Spinal cord (tissue), 10 donors: Measurements from ENCODE around the gene ACSBG1. TPM values are rescaled to one million over a fixed set of nuclear protein-coding genes. Genes with fewer than 3 reads are reported as not detected.

Experiments used
- DNase-seq, 6 donors: peaks; one replicate each; pipeline versions ENCODE4 v3.0.0 to v3.0.0-alpha.2; 2013 to 2015; ENCODE audit warnings: low spot score in 6 of 6, low read depth in 4 of 6
- H3K27ac ChIP-seq: one replicate; pipeline ENCODE4 v1.5.1; 2013; ENCODE audit warnings: low read depth, low read length, control low read depth
- H3K27me3 ChIP-seq: one replicate; pipeline ENCODE4 v1.6.1; 2013; ENCODE audit warnings: low read length; ENCODE audit not compliant: control insufficient read depth, insufficient read depth
- H3K36me3 ChIP-seq: one replicate; pipeline ENCODE4 v1.6.1; 2013; ENCODE audit warnings: low read length; ENCODE audit not compliant: control insufficient read depth, insufficient read depth
- H3K4me1 ChIP-seq: one replicate; pipeline ENCODE4 v1.6.1; 2013; ENCODE audit warnings: low read length; ENCODE audit not compliant: control insufficient read depth, insufficient read depth
- H3K4me3 ChIP-seq: one replicate; pipeline ENCODE4 v1.5.1; 2013; ENCODE audit warnings: low read depth, low read length, control low read depth
- H3K9me3 ChIP-seq: one replicate; pipeline ENCODE4 v1.6.1; 2013; ENCODE audit warnings: low read length; ENCODE audit not compliant: control insufficient read depth, insufficient read depth
- WGBS: methylation state at CpG from one replicate; pipeline ENCODE4 v1.1.5; 2013; ENCODE audit warnings: missing lambda C conversion rate; ENCODE audit not compliant: insufficient coverage; 5-methylcytosine and 5-hydroxymethylcytosine counted together
- polyA plus RNA-seq, 2 donors: library from polyadenylated mRNA; unstranded; fragments of 120-200 nt; gene quantifications; one replicate each; pipeline ENCODE4 v1.2.1, GENCODE V29; 2013; ENCODE audit not compliant: insufficient read length in 2 of 2
- total RNA-seq, 2 donors: library from RNA; depleted of rRNA in 1 of 2; stranded (reverse); fragments of 120-200 nt in 1 of 2; fragments of >200 nt in 1 of 2; gene quantifications; one replicate each; pipeline versions ENCODE4 v1.2.3 to v1.2.4, GENCODE V29; 2013 to 2014
- donor health status: healthy.

Gene ACSBG1
- total and polyA plus RNA-seq, 4 donors = 11.6 to 44.2 (median 43.2) TPM

DNA sequence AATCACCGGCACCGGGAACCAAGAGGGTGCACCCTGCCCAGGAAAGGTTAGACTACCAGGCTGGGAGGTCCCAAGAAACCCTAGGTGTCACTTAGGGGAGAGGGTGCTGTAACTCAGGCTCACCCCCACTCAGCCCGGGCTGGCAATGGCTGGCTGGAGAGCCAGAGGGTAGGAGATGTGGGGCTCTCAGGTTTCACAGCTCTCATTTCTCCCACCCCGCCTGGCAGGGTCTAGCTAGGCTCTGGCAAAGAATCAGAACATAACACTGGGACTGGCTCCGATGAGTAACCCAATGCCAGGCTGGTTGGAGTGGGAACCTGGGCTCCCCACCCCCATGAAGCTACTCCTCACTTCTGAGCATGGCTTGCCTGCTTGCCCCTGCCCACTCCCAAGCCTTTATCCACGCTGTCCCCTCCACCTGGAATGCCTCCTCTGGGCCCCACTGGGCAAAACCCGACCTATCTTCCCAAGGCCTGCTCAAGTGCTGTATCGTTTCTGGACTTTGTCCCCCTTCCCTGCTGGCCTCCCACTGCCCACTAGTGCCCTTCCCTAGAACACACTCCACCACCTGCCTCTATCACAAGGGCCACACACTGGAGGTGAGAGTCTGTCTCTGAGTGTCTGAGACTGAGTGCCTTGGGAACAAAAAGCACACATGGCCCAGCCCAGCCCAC, 105.2 kb downstream of the ACSBG1 start:
- H3K4me1 ChIP-seq = peaks cover 27% of the 10 kb centered on the region
- 67% methylated on average over 7 of the region's 8 CpGs for WGBS
- H3K9me3 ChIP-seq = no peaks in the 10 kb centered on the region
- H3K36me3 ChIP-seq = peaks cover under 1% of the 10 kb centered on the region
- no peak overlapping the region for H3K27ac ChIP-seq
- no peak overlapping the region for H3K4me3 ChIP-seq
- no peaks in the 10 kb centered on the region for H3K27me3 ChIP-seq
- peak in 2 of 6 donors; percentile 5 to 62 for DNase-seq

DNA sequence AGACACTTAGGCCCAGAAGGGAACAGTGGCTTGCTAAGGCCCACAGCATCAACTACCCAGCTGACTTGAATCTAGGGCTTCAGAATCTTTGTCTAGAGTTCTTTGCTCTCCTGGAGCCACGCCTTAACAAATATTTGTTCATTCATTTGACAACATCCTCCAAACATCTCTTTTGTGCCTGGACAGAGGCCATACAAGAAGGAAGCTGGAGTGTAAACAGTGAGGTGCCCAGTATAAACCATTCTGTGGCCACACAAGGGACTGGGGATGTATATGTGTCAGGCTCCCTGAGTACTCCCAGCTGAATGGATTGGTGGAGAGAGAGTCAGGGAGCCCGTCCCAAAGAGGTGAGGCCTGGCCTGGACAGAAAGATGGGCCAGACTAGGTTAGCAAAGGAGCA, 106.5 kb downstream of the ACSBG1 start:
- Histone ChIP-seq H3K4me3 (no peak overlapping the region), H3K36me3 (peaks cover 8% of the 10 kb centered on the region), H3K27me3 (no peaks in the 10 kb centered on the region), H3K27ac (no peak overlapping the region), H3K4me1 (peaks cover 27% of the 10 kb centered on the region), H3K9me3 (no peaks in the 10 kb centered on the region)
- no peak for DNase-seq
- 100% methylated on average over 1 of the region's 2 CpGs for WGBS

DNA sequence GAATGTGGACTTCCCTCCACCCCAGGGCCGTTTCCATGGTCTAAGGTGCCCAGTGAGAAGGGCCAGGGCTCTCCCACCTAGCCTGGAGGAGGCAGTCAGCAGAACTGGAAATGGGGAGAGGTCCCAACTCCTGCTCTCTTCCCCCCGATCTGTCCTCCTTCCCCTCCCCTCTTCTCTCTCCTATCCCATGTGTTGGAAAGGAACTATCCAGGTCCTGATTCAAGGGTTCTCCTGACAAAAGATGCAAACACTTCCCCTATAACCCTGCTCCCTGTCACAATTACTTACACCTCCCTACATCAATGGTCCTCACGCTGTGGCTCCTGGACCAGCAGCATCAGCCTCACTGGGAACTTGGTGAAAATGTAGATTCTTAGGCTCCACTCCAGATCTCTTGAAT, 109.1 kb downstream of the ACSBG1 start:
- WGBS = 100% methylated on average over 1 of the region's 3 CpGs
- Histone ChIP-seq H3K27ac (no peak overlapping the region), H3K9me3 (no peaks in the 10 kb centered on the region), H3K36me3 (peaks cover 14% of the 10 kb centered on the region), H3K27me3 (no peaks in the 10 kb centered on the region), H3K4me1 (peaks cover 8% of the 10 kb centered on the region), H3K4me3 (no peak overlapping the region)
- DNase-seq = no peak

DNA sequence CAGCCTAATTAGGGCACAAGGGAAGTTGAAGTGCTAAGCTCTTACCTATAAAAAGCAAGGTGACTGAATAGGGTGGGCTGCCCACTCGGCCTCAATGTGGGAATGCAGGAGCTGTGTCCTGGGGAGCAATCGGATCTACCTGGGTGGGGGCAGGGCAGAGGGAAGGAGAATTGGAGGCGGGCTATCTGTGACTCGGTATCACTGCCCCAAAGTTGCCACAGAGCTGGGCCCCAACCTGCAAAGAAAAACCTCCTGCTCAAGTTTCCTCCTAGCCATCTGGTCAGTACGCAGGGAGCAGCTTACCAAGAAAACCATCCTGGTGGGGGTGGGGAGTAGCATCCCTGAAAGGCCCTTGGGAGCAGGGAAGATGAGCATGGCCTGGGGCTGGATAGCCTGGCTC, 113.8 kb downstream of the ACSBG1 start:
- no peak overlapping the region for H3K27ac ChIP-seq
- peaks cover 14% of the 10 kb centered on the region for H3K36me3 ChIP-seq
- H3K27me3 ChIP-seq = no peaks in the 10 kb centered on the region
- WGBS = 73% methylated on average over 2 of the region's 5 CpGs
- no peak for DNase-seq
- no peaks in the 10 kb centered on the region for H3K9me3 ChIP-seq
- H3K4me1 ChIP-seq = no peaks in the 10 kb centered on the region
- no peak overlapping the region for H3K4me3 ChIP-seq

Other genes starting within 250 kb of the ACSBG1 start
- 10 to 100 TPM; 29.2 to 41.7 TPM for gene TBC1D2B, start 156.9 kb downstream of the ACSBG1 start, total RNA-seq
- 10 to 100 TPM; 21.0 to 26.0 TPM for gene TBC1D2B, start 156.9 kb downstream of the ACSBG1 start, polyA plus RNA-seq
- not detected for gene SH2D7, start 142.0 kb downstream of the ACSBG1 start, total RNA-seq
- 1 to 10 TPM in 1 of 2 donors, under 1 TPM in 1; 0.92 to 1.9 TPM for gene SH2D7, start 142.0 kb downstream of the ACSBG1 start, polyA plus RNA-seq
- gene CIB2, start 103.1 kb downstream of the ACSBG1 start, total RNA-seq = 10 to 100 TPM; 18.2 to 18.4 TPM
- 10 to 100 TPM; 74.6 to 81.4 TPM for gene CIB2, start 103.1 kb downstream of the ACSBG1 start, polyA plus RNA-seq
- 10 to 100 TPM; 47.1 to 98.7 TPM for gene IDH3A, start 85.2 kb downstream of the ACSBG1 start, total RNA-seq
- gene IDH3A, start 85.2 kb downstream of the ACSBG1 start, polyA plus RNA-seq = 100 to 1,000 TPM in 1 of 2 donors, 10 to 100 TPM in 1; 93.7 to 104 TPM
- 10 to 100 TPM; 21.7 to 62.1 TPM for gene DNAJA4, start 30.0 kb upstream of the ACSBG1 start, total RNA-seq
- 10 to 100 TPM; 64.2 to 72.7 TPM for gene DNAJA4, start 30.0 kb upstream of the ACSBG1 start, polyA plus RNA-seq
- 10 to 100 TPM; 71.8 to 89.6 TPM for gene SKIC8, start 65.0 kb upstream of the ACSBG1 start, total RNA-seq
- 100 to 1,000 TPM in 1 of 2 donors, 10 to 100 TPM in 1; 97.9 to 104 TPM for gene SKIC8, start 65.0 kb upstream of the ACSBG1 start, polyA plus RNA-seq
- gene CRABP1, start 105.8 kb upstream of the ACSBG1 start, total RNA-seq = 1,000 to 10,000 TPM in 1 of 2 donors, 100 to 1,000 TPM in 1; 113 to 1,461 TPM
- gene CRABP1, start 105.8 kb upstream of the ACSBG1 start, polyA plus RNA-seq = 100 to 1,000 TPM; 326 to 539 TPM
- 10 to 100 TPM; 36.1 to 62.4 TPM for gene IREB2, start 203.7 kb upstream of the ACSBG1 start, total RNA-seq
- 10 to 100 TPM; 33.6 to 40.6 TPM for gene IREB2, start 203.7 kb upstream of the ACSBG1 start, polyA plus RNA-seq